HCT116 (cell line): ENCODE data around the gene MYEOV. TPM values are rescaled to one million over a fixed set of nuclear protein-coding genes. Genes with fewer than 3 reads are reported as not detected.

Source experiments
- ATAC-seq: fragments of 200-7000 bp; cut with Tn5 transposase; 2 replicates; pipeline ENCODE4 v1.9.1; 2020; ENCODE audit warnings: mild to moderate bottlenecking, moderate library complexity
- BruUV-seq: library from RNA; stranded (reverse); fragments of 400-500 nt; replicated peaks from 2 replicates; lab custom pipeline; 2021; lab: Mats Ljungman, UMichigan
- CTCF ChIA-PET: fragments of 300-600 bp; sonication (Branson Sonifier 250); formaldehyde crosslinking; loops from one replicate; lab custom pipeline; 2021; ENCODE audit warnings: antibody characterized with exemption; lab: Charles Lee
- POLR2A ChIA-PET: fragments of 300-600, 350-600 bp; sonication (Branson Sonifier 250); formaldehyde crosslinking; loops from one replicate; lab custom pipeline; 2021; ENCODE audit warnings: antibody characterized with exemption; lab: Charles Lee
- RAD21 ChIA-PET, 2 experiments: fragments of 300-600 bp; sonication (Branson Sonifier 250); formaldehyde crosslinking; loops; one replicate each; lab custom pipeline; 2023; ENCODE audit warnings: low total read pairs in 2 of 2; ENCODE audit not compliant: uncharacterized antibody in 2 of 2, unreplicated experiment in 2 of 2, low non-redundant PET in 1 of 2; lab: Charles Lee
- DNase-seq: peaks from one replicate; pipeline ENCODE4 v3.0.0-alpha.2; 2010; ENCODE audit warnings: low read depth, low spot score
- H2AFZ ChIP-seq: fragments of 200-600 bp; shearing (Covaris generic), sonication (generic); 2 replicates; pipeline ENCODE4 v1.6.1; 2017; ENCODE audit warnings: low read depth, mixed run types, mixed read lengths, antibody characterized with exemption, low read length; ENCODE audit not compliant: poor library complexity, severe bottlenecking
- H3K27ac ChIP-seq: 2 replicates; pipeline ENCODE4 v1.5.1; 2012; ENCODE audit warnings: low read depth, low read length
- H3K27me3 ChIP-seq: fragments of 200-600 bp; sonication (generic); 2 replicates; pipeline ENCODE4 v1.6.1; 2016; ENCODE audit warnings: mixed run types, low read length, mixed read lengths; ENCODE audit not compliant: insufficient read depth
- H3K36me3 ChIP-seq, 2 experiments: fragments of 200-500 bp in 1 of 2; fragments of 200-600 bp in 1 of 2; sonication (Bioruptor generic) in 1 of 2; sonication (generic) in 1 of 2; 2 replicates each; pipeline versions ENCODE4 v1.5.1 to v1.6.1; 2014 to 2016; ENCODE audit warnings: low read length in 2 of 2, inconsistent platforms in 1 of 2, mixed read lengths in 1 of 2, mixed run types in 1 of 2; ENCODE audit not compliant: insufficient read depth in 2 of 2, control insufficient read depth in 1 of 2
- H3K4me1 ChIP-seq, 2 experiments: fragments of 200-600 bp in 1 of 2; sonication (generic) in 1 of 2; 2 replicates each; pipeline versions ENCODE4 v1.5.1 to v1.6.1; 2012 to 2017; ENCODE audit warnings: low read length in 2 of 2, inconsistent platforms in 1 of 2, mild to moderate bottlenecking in 1 of 2, mixed read lengths in 1 of 2, mixed run types in 1 of 2, moderate library complexity in 1 of 2; ENCODE audit not compliant: insufficient read depth in 2 of 2, control insufficient read depth in 1 of 2
- H3K4me2 ChIP-seq: fragments of 200-600 bp; sonication (generic); 2 replicates; pipeline ENCODE4 v1.6.1; 2017; ENCODE audit warnings: mixed run types, low read length, mixed read lengths
- H3K4me3 ChIP-seq, 2 experiments: fragments of 200-600 bp in 1 of 2; sonication (generic) in 1 of 2; replicated peaks in 1 of 2; 2 replicates each; pipeline ENCODE4 v1.5.1; 2011 to 2016; ENCODE audit warnings: low read length in 2 of 2, control low read depth in 1 of 2, low read depth in 1 of 2, mild to moderate bottlenecking in 1 of 2, mixed read lengths in 1 of 2, mixed run types in 1 of 2
- H3K79me2 ChIP-seq: fragments of 200-600 bp; sonication (generic); 2 replicates; pipeline ENCODE4 v1.6.1; 2017; ENCODE audit warnings: mild to moderate bottlenecking, mixed run types, low read length, moderate library complexity, mixed read lengths; ENCODE audit not compliant: insufficient read depth
- H3K9ac ChIP-seq: fragments of 200-600 bp; sonication (generic); 2 replicates; pipeline ENCODE4 v1.6.1; 2016; ENCODE audit warnings: low read length, mixed read lengths
- H3K9me2 ChIP-seq: fragments of 200-600 bp; sonication (generic), shearing (Covaris generic); 2 replicates; pipeline ENCODE4 v1.6.1; 2017; ENCODE audit warnings: mixed run types, mild to moderate bottlenecking, moderate library complexity; ENCODE audit not compliant: insufficient read depth
- H3K9me3 ChIP-seq, 2 experiments: fragments of 200-500 bp in 1 of 2; fragments of 200-600 bp in 1 of 2; sonication (Bioruptor generic) in 1 of 2; sonication (generic) in 1 of 2; 2 replicates each; pipeline ENCODE4 v1.6.1; 2014 to 2017; ENCODE audit warnings: low read length in 2 of 2, mixed read lengths in 2 of 2, inconsistent platforms in 1 of 2, low read depth in 1 of 2, mild to moderate bottlenecking in 1 of 2, mixed run types in 1 of 2, moderate library complexity in 1 of 2; ENCODE audit not compliant: control insufficient read depth in 1 of 2, insufficient read depth in 1 of 2
- H4K20me1 ChIP-seq: fragments of 200-600 bp; sonication (generic), shearing (Covaris generic); 2 replicates; pipeline ENCODE4 v1.6.1; 2017; ENCODE audit warnings: mixed run types, mild to moderate bottlenecking, moderate library complexity; ENCODE audit not compliant: insufficient read depth
- CBX3 ChIP-seq: IDR thresholded peaks from 2 replicates; pipeline ENCODE4 v1.6.1; 2012; ENCODE audit warnings: low read depth
- CEBPB ChIP-seq: IDR thresholded peaks from 2 replicates; pipeline ENCODE4 v1.6.1; 2012; ENCODE audit warnings: low read depth
- EGR1 ChIP-seq: IDR thresholded peaks from 2 replicates; pipeline ENCODE4 v1.6.1; 2012; ENCODE audit warnings: low read depth
- ELF1 ChIP-seq: IDR thresholded peaks from 2 replicates; pipeline ENCODE4 v1.6.1; 2012; ENCODE audit warnings: low read depth, borderline replicate concordance
- EZH2 ChIP-seq: fragments of 200-600 bp; sonication (generic); IDR thresholded peaks from 2 replicates; pipeline ENCODE4 v1.6.1; 2017; ENCODE audit warnings: antibody characterized with exemption, mixed run types
- FOSL1 ChIP-seq: IDR thresholded peaks from 2 replicates; pipeline ENCODE4 v1.6.1; 2012; ENCODE audit warnings: low read depth
- POLR2A ChIP-seq: IDR thresholded peaks from 2 replicates; pipeline ENCODE4 v1.7.0; 2011; ENCODE audit warnings: borderline replicate concordance; ENCODE audit not compliant: insufficient read depth, insufficient read length; ENCODE audit errors: extremely low read depth
- POLR2AphosphoS5 ChIP-seq: IDR thresholded peaks from 2 replicates; pipeline ENCODE4 v1.6.1; 2011; ENCODE audit warnings: mild to moderate bottlenecking, low read depth, low read length, moderate library complexity
- RAD21 ChIP-seq: IDR thresholded peaks from 2 replicates; pipeline ENCODE4 v1.6.1; 2012; ENCODE audit warnings: low read depth, mild to moderate bottlenecking
- SIN3A ChIP-seq: IDR thresholded peaks from 2 replicates; pipeline ENCODE4 v1.6.1; 2012; ENCODE audit warnings: low read depth
- TCF7L2 ChIP-seq: IDR thresholded peaks from 2 replicates; pipeline ENCODE4 v1.7.0; 2011; ENCODE audit warnings: borderline replicate concordance, inconsistent platforms; ENCODE audit not compliant: insufficient read depth, insufficient read length; ENCODE audit errors: extremely low read depth
- YY1 ChIP-seq: IDR thresholded peaks from 2 replicates; pipeline ENCODE4 v1.6.1; 2011; ENCODE audit warnings: low read length, low read depth, moderate library complexity, mild to moderate bottlenecking; ENCODE audit not compliant: insufficient replicate concordance; ENCODE audit errors: extremely low read depth
- intact Hi-C: fragments of 100-400 bp; cut with micrococcal nuclease; formaldehyde crosslinking; loops from 2 replicates; pipeline ENCODE4 v1.10.0; 2022
- total RNA-seq: library from RNA; stranded (reverse); gene quantifications from one replicate; pipeline ENCODE4 v1.2.1, GENCODE V29; 2021; ENCODE audit not compliant: unreplicated experiment
- TF ChIP-seq, protein P1 (sequence below): IDR thresholded peaks from 2 replicates; pipeline ENCODE4 v1.6.1; 2011; ENCODE audit warnings: mild to moderate bottlenecking, low read length, moderate library complexity; ENCODE audit not compliant: insufficient replicate concordance; ENCODE audit errors: extremely low read depth
- TF ChIP-seq, protein P2 (sequence below): IDR thresholded peaks from 2 replicates; pipeline ENCODE4 v1.6.1; 2012

MYEOV gene
- total RNA-seq, 1 experiment from 2014 or later = 135 TPM

DNA sequence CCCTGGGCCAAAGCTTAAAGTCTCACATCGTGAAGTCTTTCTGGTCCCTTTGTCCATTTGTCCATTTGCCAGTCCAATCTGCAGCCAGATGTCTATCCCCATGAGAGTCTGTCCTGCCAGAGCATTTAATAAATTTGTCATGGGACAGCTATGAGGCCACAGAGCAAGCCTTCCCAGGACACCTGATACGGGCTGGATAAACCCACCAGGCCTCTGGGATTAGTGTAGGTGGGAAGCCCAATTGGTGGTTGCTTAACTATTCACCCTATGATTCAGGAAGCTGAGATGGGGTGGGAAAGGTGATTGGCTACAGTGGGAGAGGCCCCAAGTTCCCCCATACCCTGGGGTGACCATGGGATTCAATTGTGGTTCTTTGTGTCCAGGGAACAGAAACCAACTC lies 39.9 kb downstream of the MYEOV start:
- no peaks in the 10 kb centered on the region for H3K9me3 ChIP-seq
- ChIA-PET RAD21 (no interaction called here), CTCF (no interaction called here), POLR2A (interaction anchor here (1.1 kb wide), 1 partner anchor 37 kb away, joined by 3 read pairs; no protein-coding TSS in a partner anchor)
- no peak for ATAC-seq
- no peaks in the 10 kb centered on the region for H3K27me3 ChIP-seq
- no peak overlapping the region for H2AFZ ChIP-seq
- H3K36me3 ChIP-seq = 0 out of 4 replicates have a peak, but pooled peaks cover 0 to under 1% of the 10 kb centered on the region in 2 experiments
- no peak overlapping the region for H3K9ac ChIP-seq
- peaks cover 95% of the 10 kb centered on the region for H3K79me2 ChIP-seq
- no peaks in the 10 kb centered on the region for H4K20me1 ChIP-seq
- no TSS peak for BruUV-seq
- no peak for DNase-seq
- intact Hi-C loops = no loop called here
- no peaks in the 10 kb centered on the region for H3K9me2 ChIP-seq
- no peak overlapping the region for H3K27ac ChIP-seq
- H3K4me2 ChIP-seq = peak overlapping the region; percentile 47; the same call in 1 of the 2 replicates
- H3K4me3 ChIP-seq = no peak overlapping the region
- TF ChIP-seq CEBPB (no peak), CBX3 (no peak), RAD21 (no peak), POLR2AphosphoS5 (no peak), EGR1 (no peak), ELF1 (no peak), FOSL1 (no peak), EZH2 (no peak), YY1 (no peak), POLR2A (no peak), SIN3A (no peak), TCF7L2 (no peak)
- TF ChIP-seq, protein P1, sequence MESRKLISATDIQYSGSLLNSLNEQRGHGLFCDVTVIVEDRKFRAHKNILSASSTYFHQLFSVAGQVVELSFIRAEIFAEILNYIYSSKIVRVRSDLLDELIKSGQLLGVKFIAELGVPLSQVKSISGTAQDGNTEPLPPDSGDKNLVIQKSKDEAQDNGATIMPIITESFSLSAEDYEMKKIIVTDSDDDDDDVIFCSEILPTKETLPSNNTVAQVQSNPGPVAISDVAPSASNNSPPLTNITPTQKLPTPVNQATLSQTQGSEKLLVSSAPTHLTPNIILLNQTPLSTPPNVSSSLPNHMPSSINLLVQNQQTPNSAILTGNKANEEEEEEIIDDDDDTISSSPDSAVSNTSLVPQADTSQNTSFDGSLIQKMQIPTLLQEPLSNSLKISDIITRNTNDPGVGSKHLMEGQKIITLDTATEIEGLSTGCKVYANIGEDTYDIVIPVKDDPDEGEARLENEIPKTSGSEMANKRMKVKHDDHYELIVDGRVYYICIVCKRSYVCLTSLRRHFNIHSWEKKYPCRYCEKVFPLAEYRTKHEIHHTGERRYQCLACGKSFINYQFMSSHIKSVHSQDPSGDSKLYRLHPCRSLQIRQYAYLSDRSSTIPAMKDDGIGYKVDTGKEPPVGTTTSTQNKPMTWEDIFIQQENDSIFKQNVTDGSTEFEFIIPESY = no peak
- TF ChIP-seq, protein P2, sequence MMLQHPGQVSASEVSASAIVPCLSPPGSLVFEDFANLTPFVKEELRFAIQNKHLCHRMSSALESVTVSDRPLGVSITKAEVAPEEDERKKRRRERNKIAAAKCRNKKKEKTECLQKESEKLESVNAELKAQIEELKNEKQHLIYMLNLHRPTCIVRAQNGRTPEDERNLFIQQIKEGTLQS = no peak
- peaks cover 18 to 77% of the 10 kb centered on the region in 2 experiments for H3K4me1 ChIP-seq
